Ovary (tissue), 3 donors: Measurements from ENCODE around the gene SH3RF3.
"Not testable (repeated sequence)": the region's sequence is repeated elsewhere in the genome, so short reads cannot be mapped to it uniquely, and the experiment has no call there.

Experiments
- POLR2A ChIP-seq: fragments of 450-650 bp; IDR thresholded peaks from one replicate; pipeline ENCODE4 v1.6.1; 2017; ENCODE audit warnings: antibody characterized with exemption, mild to moderate bottlenecking, moderate library complexity
- TF ChIP-seq, protein P1 (sequence below), 3 donors: fragments of 450-650 bp in 2 of 3; fragments of 200-600 bp in 1 of 3; IDR thresholded peaks; one replicate each; pipeline versions ENCODE4 v1.5.1 to v1.8.0; 2016 to 2022; ENCODE audit warnings: antibody characterized with exemption in 3 of 3, mild to moderate bottlenecking in 1 of 3
- donor health status: DM: no; HTN: no; CAD: no.

DNA sequence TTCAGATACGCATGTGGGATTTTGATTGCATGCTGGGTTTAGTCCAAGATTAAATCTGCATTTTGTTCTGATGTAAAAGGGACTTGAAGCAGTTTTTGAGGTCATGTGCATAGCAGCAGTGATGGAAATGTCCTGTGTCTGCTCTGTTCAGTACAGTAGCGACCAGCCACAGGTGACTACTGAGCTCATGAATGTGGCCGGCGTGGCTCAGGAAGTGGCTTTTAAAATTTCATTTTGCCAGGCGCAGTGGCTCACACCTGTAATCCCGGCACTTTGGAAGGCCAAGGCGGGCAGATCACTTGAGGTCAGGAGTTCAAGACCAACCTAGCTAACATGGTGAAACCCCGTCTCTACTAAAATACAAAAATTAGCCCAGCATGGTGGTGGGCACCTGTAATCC is 95.3 kb downstream of the SH3RF3 start:
- TF ChIP-seq, protein P1, sequence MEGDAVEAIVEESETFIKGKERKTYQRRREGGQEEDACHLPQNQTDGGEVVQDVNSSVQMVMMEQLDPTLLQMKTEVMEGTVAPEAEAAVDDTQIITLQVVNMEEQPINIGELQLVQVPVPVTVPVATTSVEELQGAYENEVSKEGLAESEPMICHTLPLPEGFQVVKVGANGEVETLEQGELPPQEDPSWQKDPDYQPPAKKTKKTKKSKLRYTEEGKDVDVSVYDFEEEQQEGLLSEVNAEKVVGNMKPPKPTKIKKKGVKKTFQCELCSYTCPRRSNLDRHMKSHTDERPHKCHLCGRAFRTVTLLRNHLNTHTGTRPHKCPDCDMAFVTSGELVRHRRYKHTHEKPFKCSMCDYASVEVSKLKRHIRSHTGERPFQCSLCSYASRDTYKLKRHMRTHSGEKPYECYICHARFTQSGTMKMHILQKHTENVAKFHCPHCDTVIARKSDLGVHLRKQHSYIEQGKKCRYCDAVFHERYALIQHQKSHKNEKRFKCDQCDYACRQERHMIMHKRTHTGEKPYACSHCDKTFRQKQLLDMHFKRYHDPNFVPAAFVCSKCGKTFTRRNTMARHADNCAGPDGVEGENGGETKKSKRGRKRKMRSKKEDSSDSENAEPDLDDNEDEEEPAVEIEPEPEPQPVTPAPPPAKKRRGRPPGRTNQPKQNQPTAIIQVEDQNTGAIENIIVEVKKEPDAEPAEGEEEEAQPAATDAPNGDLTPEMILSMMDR (IDR thresholded peaks at IDR 0.05): not testable (repeated sequence)
- TF ChIP-seq POLR2A: not testable (repeated sequence)
